ENCODE data around the gene KRT36. TPM values are rescaled to one million over a fixed set of nuclear protein-coding genes. Genes with fewer than 3 reads are reported as not detected.

Gene KRT36
- total RNA-seq, 4 donors from 2014 or later, result not detected

GRCh38 chr17:41492771-41493170 lies 3.1 kb upstream of the KRT36 start:
- WGBS, 2 donors (ENCODE audit: low coverage in 1 of 2), result 49% methylated on average over 4 of the region's 4 CpGs; no CpG with 5 or more reads in 1 of the 2 donors
- TF ChIP-seq POLR2AphosphoS5 (IDR thresholded peaks at IDR 0.05), result no peak
- TF ChIP-seq CTCF (IDR thresholded peaks at IDR 0.05), result no peak
- TF ChIP-seq EP300 (IDR thresholded peaks at IDR 0.05; ENCODE audit: low read depth), result no peak
- TF ChIP-seq POLR2A (IDR thresholded peaks at IDR 0.05), result no peak
- Histone ChIP-seq H3K9me3 (no peaks in the 10 kb centered on the region), H3K27ac (peak overlapping the region in 1 of 4 donors; percentile 36), H3K36me3 (no peaks in the 10 kb centered on the region), H3K27me3 (no peaks in the 10 kb centered on the region), H3K4me3 (no peak overlapping the region), H3K4me1 (peaks cover 0 to 33% (median 9%) of the 10 kb centered on the region in 4 donors)
- DNase-seq, result peak; percentile 32
- intact Hi-C loops (cut with DNase I; ENCODE audit: low total_unique reads), result no loop called here
- in situ Hi-C loops (cut with MboI; ENCODE audit: low pct_ligation_motif_present in 1 of 4, low pct_unique_long_range_greater_than_20kb in 1 of 4, low sequenced_read_pairs in 3 of 4), result no loop called here

- TF ChIP-seq CTCF (IDR thresholded peaks at IDR 0.05) (no peak), POLR2A (IDR thresholded peaks at IDR 0.05) (no peak), POLR2AphosphoS5 (IDR thresholded peaks at IDR 0.05) (no peak), EP300 (IDR thresholded peaks at IDR 0.05; ENCODE audit: low read depth) (no peak)
- intact Hi-C loops (cut with DNase I; ENCODE audit: low total_unique reads), result no loop called here
- Histone ChIP-seq H3K4me3 (no peak overlapping the region), H3K36me3 (no peaks in the 10 kb centered on the region), H3K27ac (peak overlapping the region in 1 of 4 donors; percentile 36), H3K9me3 (no peaks in the 10 kb centered on the region), H3K4me1 (peaks cover 0 to 33% (median 9%) of the 10 kb centered on the region in 4 donors), H3K27me3 (no peaks in the 10 kb centered on the region)
- in situ Hi-C loops (cut with MboI; ENCODE audit: low pct_ligation_motif_present in 1 of 4, low pct_unique_long_range_greater_than_20kb in 1 of 4, low sequenced_read_pairs in 3 of 4), result no loop called here
- DNase-seq, result no peak
- 42% methylated on average over 6 of the region's 6 CpGs; no CpG with 5 or more reads in 1 of the 2 donors for WGBS, 2 donors (ENCODE audit: low coverage in 1 of 2)
Measured at GRCh38 chr17:41492351-41492750, 2.6 kb upstream of the KRT36 start.

GRCh38 chr17:41491476-41491875 lies 1.8 kb upstream of the KRT36 start:
- TF ChIP-seq POLR2A (IDR thresholded peaks at IDR 0.05) (no peak), POLR2AphosphoS5 (IDR thresholded peaks at IDR 0.05) (no peak), CTCF (IDR thresholded peaks at IDR 0.05) (no peak), EP300 (IDR thresholded peaks at IDR 0.05; ENCODE audit: low read depth) (no peak)
- H3K4me3 ChIP-seq, result no peak overlapping the region
- H3K9me3 ChIP-seq, result no peaks in the 10 kb centered on the region
- no peaks in the 10 kb centered on the region for H3K36me3 ChIP-seq
- H3K27me3 ChIP-seq, result no peaks in the 10 kb centered on the region
- H3K4me1 ChIP-seq, result peaks cover 0 to 33% (median 9%) of the 10 kb centered on the region in 4 donors
- WGBS, 2 donors (ENCODE audit: low coverage in 1 of 2), result 88% methylated on average over 2 of the region's 2 CpGs; no CpG with 5 or more reads in 1 of the 2 donors
- intact Hi-C loops (cut with DNase I; ENCODE audit: low total_unique reads) (no loop called here), in situ Hi-C loops (cut with MboI; ENCODE audit: low pct_ligation_motif_present in 1 of 4, low pct_unique_long_range_greater_than_20kb in 1 of 4, low sequenced_read_pairs in 3 of 4) (no loop called here)
- no peak for DNase-seq
- no peak overlapping the region for H3K27ac ChIP-seq

GRCh38 chr17:41490000-41490990 lies 585 bp upstream of the KRT36 start:
- 36 to 55% methylated on average over 5 to 10 of the region's 10 CpGs for WGBS, 2 donors (ENCODE audit: low coverage in 1 of 2)
- no peaks in the 10 kb centered on the region for H3K9me3 ChIP-seq
- no peak overlapping the region for H3K4me3 ChIP-seq
- peaks cover 0 to 33% (median 9%) of the 10 kb centered on the region in 4 donors for H3K4me1 ChIP-seq
- intact Hi-C loops (cut with DNase I; ENCODE audit: low total_unique reads), result no loop called here
- no peaks in the 10 kb centered on the region for H3K27me3 ChIP-seq
- DNase-seq, result peak; percentile 36
- no peaks in the 10 kb centered on the region for H3K36me3 ChIP-seq
- no peak overlapping the region for H3K27ac ChIP-seq
- in situ Hi-C loops (cut with MboI; ENCODE audit: low pct_ligation_motif_present in 1 of 4, low pct_unique_long_range_greater_than_20kb in 1 of 4, low sequenced_read_pairs in 3 of 4), result no loop called here
- no peak for TF ChIP-seq POLR2AphosphoS5 (IDR thresholded peaks at IDR 0.05)
- no peak for TF ChIP-seq POLR2A (IDR thresholded peaks at IDR 0.05)
- TF ChIP-seq CTCF (IDR thresholded peaks at IDR 0.05), result no peak
- no peak for TF ChIP-seq EP300 (IDR thresholded peaks at IDR 0.05; ENCODE audit: low read depth)

Data from transverse colon (tissue), 4 donors.